ENCODE measurements around the gene PLP2.

DNA sequence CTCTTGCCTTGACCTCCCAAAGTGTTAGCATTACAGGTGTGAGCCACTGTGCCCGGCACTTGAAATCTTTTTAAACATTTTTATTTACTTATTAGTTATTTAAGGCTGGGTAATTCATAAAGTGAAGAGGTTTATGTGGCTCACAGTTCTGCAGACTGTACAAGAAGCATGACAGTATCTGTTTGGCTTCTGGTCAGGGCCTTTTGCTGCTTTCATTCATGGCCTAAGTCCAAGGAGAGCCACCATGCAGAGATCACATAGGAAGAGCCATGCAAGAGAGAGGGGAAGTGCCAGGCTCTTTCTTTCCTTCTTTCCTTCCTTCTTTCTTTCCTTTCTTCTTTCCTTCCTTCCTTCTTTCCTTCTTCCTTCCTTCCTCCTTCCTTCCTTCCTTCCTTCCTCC, 37.9 kb upstream of the PLP2 start:
- TF ChIP-seq, protein P1, sequence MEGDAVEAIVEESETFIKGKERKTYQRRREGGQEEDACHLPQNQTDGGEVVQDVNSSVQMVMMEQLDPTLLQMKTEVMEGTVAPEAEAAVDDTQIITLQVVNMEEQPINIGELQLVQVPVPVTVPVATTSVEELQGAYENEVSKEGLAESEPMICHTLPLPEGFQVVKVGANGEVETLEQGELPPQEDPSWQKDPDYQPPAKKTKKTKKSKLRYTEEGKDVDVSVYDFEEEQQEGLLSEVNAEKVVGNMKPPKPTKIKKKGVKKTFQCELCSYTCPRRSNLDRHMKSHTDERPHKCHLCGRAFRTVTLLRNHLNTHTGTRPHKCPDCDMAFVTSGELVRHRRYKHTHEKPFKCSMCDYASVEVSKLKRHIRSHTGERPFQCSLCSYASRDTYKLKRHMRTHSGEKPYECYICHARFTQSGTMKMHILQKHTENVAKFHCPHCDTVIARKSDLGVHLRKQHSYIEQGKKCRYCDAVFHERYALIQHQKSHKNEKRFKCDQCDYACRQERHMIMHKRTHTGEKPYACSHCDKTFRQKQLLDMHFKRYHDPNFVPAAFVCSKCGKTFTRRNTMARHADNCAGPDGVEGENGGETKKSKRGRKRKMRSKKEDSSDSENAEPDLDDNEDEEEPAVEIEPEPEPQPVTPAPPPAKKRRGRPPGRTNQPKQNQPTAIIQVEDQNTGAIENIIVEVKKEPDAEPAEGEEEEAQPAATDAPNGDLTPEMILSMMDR (IDR thresholded peaks at IDR 0.05), result no peak
- TF ChIP-seq POLR2AphosphoS5 (IDR thresholded peaks at IDR 0.05), result no peak

Data from upper lobe of left lung (tissue), 4 donors.